K562 (cell line): ENCODE measurements around the gene ZNF385D. TPM values are rescaled to one million over a fixed set of nuclear protein-coding genes. Genes with fewer than 3 reads are reported as not detected.

ENCODE experiments used
- ATAC-seq: fragments of 200-7000 bp; cut with Tn5 transposase; 3 replicates; pipeline ENCODE4 v1.9.1; 2020; ENCODE audit warnings: moderate library complexity
- BruUV-seq: library from RNA; stranded (reverse); fragments of 400-500 nt; replicated peaks from 2 replicates; lab custom pipeline; 2021; lab: Mats Ljungman, UMichigan
- CTCF ChIA-PET: fragments of 300-600 bp; formaldehyde crosslinking; extraction: SDS; loops from one replicate; lab custom pipeline; 2021; ENCODE audit warnings: low intra/inter-chr PET ratio; lab: Yijun Ruan, JAX
- POLR2A ChIA-PET: fragments of 300-600, 350-650 bp; sonication (Branson Sonifier 250); formaldehyde crosslinking; extraction: SDS; loops from one replicate; lab custom pipeline; 2021; ENCODE audit warnings: antibody characterized with exemption, inconsistent platforms; lab: Yijun Ruan, JAX
- DNase-seq, 4 experiments: peaks; one replicate each; pipeline versions ENCODE4 v3.0.0 to v3.0.0-alpha.2; 2011 to 2018; ENCODE audit warnings: low spot score in 3 of 4, mixed read lengths in 3 of 4; ENCODE audit errors: extremely low read depth in 1 of 4
- FAIRE-seq: peaks from 2 replicates; lab custom pipeline; 2011; peaks lifted over from hg19 to GRCh38; lab: Jason Lieb, UNC
- H2AFZ ChIP-seq: 2 replicates; pipeline ENCODE4 v1.6.0; 2011; ENCODE audit warnings: low read depth, low read length, control low read depth, inconsistent platforms
- H3K27ac ChIP-seq: fragments of 200-600 bp; 3 replicates; pipeline ENCODE4 v1.8.0; 2011; ENCODE audit warnings: low read depth, mild to moderate bottlenecking, control low read depth, inconsistent platforms, low read length, moderate library complexity, mixed read lengths; ENCODE audit errors: extremely low read depth
- H3K27me3 ChIP-seq, 2 experiments: fragments of 300-600 bp in 1 of 2; 2 replicates in 1 of 2; 3 replicates in 1 of 2; pipeline versions ENCODE4 v1.6.0 to v1.8.0; 2011; ENCODE audit warnings: inconsistent platforms in 2 of 2, low read length in 2 of 2, mild to moderate bottlenecking in 1 of 2, mixed read lengths in 1 of 2, moderate library complexity in 1 of 2; ENCODE audit not compliant: control insufficient read depth in 2 of 2, insufficient read depth in 2 of 2
- H3K36me3 ChIP-seq: fragments of 300-600 bp; 3 replicates; pipeline ENCODE4 v1.8.0; 2011; ENCODE audit warnings: mild to moderate bottlenecking, low read length, inconsistent platforms; ENCODE audit not compliant: control insufficient read depth, insufficient read depth
- H3K4me1 ChIP-seq, 2 experiments: fragments of 200-600 bp in 1 of 2; replicated peaks in 1 of 2; 2 replicates in 1 of 2; 3 replicates in 1 of 2; pipeline versions ENCODE4 v1.5.1 to v1.8.0; 2011; ENCODE audit warnings: inconsistent platforms in 2 of 2, low read length in 2 of 2, mild to moderate bottlenecking in 1 of 2, mixed read lengths in 1 of 2, moderate library complexity in 1 of 2; ENCODE audit not compliant: control insufficient read depth in 2 of 2, insufficient read depth in 2 of 2
- H3K4me2 ChIP-seq: 2 replicates; pipeline ENCODE4 v1.6.1; 2011; ENCODE audit warnings: low read length, control low read depth, inconsistent platforms, mixed read lengths; ENCODE audit not compliant: insufficient read depth
- H3K4me3 ChIP-seq: fragments of 200-600 bp; sonication (generic), shearing (Covaris generic); 2 replicates; pipeline ENCODE4 v1.5.1; 2016; ENCODE audit warnings: control low read depth, inconsistent platforms
- H3K79me2 ChIP-seq: fragments of 200-600 bp; 3 replicates; pipeline ENCODE4 v1.8.0; 2011; ENCODE audit warnings: low read length, inconsistent platforms; ENCODE audit not compliant: control insufficient read depth, insufficient read depth
- H3K9ac ChIP-seq, 2 experiments: 2 replicates each; pipeline versions ENCODE4 v1.6.0 to v1.6.1; 2011; ENCODE audit warnings: low read depth in 2 of 2, low read length in 2 of 2, control low read depth in 1 of 2, inconsistent platforms in 1 of 2, mild to moderate bottlenecking in 1 of 2, mixed read lengths in 1 of 2; ENCODE audit not compliant: insufficient read depth in 1 of 2
- H3K9me1 ChIP-seq: one replicate; pipeline ENCODE4 v1.6.0; 2011; ENCODE audit warnings: inconsistent platforms, mild to moderate bottlenecking, low read length, moderate library complexity; ENCODE audit not compliant: control insufficient read depth, insufficient read depth
- H3K9me3 ChIP-seq: replicated peaks from 2 replicates; pipeline ENCODE4 v1.5.1; 2011; ENCODE audit warnings: low read depth, low read length, inconsistent platforms; ENCODE audit not compliant: control insufficient read depth, insufficient read depth
- H4K20me1 ChIP-seq: replicated peaks from 2 replicates; pipeline ENCODE4 v1.6.1; 2011; ENCODE audit warnings: low read length, inconsistent platforms, mixed read lengths; ENCODE audit not compliant: control insufficient read depth, insufficient read depth
- E2F3 ChIP-seq: fragments of 250-450 bp; sonication (Bioruptor Pico); IDR thresholded peaks from 2 replicates; pipeline ENCODE4 v1.4.0; 2020; ENCODE audit warnings: mild to moderate bottlenecking
- FOXP1 ChIP-seq: sonication (generic); formaldehyde crosslinking; IDR thresholded peaks from 2 replicates; pipeline ENCODE4 v1.8.0; 2022; ENCODE audit warnings: mild to moderate bottlenecking, missing genetic modification reagents
- FUS ChIP-seq: fragments of 200-400 bp; formaldehyde crosslinking; optimal IDR thresholded peaks from 2 replicates; pipeline ENCODE3; 2017; ENCODE audit warnings: low read depth, low read length
- GMEB1 ChIP-seq: fragments of 250-450 bp; sonication (Bioruptor Pico); IDR thresholded peaks from 2 replicates; pipeline ENCODE4 v1.4.0; 2020; ENCODE audit warnings: mild to moderate bottlenecking
- ILK ChIP-seq: fragments of 450-650 bp; IDR thresholded peaks from 2 replicates; pipeline ENCODE4 v1.6.1; 2016; ENCODE audit warnings: missing genetic modification characterization, low read depth, mild to moderate bottlenecking, missing compliant biosample characterization, moderate library complexity, borderline replicate concordance
- MCM5 ChIP-seq: fragments of 450-650 bp; IDR thresholded peaks from 2 replicates; pipeline ENCODE4 v1.6.1; 2016; ENCODE audit warnings: low read depth
- PYGO2 ChIP-seq: fragments of 450-650 bp; IDR thresholded peaks from 2 replicates; pipeline ENCODE4 v1.6.1; 2016; ENCODE audit warnings: mild to moderate bottlenecking, missing genetic modification characterization, moderate library complexity, missing compliant biosample characterization
- RCOR1 ChIP-seq, 2 experiments: IDR thresholded peaks; 2 replicates each; pipeline ENCODE4 v1.6.1; 2012; ENCODE audit warnings: low read depth in 2 of 2, low read length in 2 of 2, borderline replicate concordance in 1 of 2, improper control_type of control experiment in 1 of 2
- SNIP1 ChIP-seq: fragments of 450-650 bp; IDR thresholded peaks from 2 replicates; pipeline ENCODE4 v1.7.1; 2017; ENCODE audit warnings: low read depth, mild to moderate bottlenecking
- SP2 ChIP-seq: IDR thresholded peaks from 2 replicates; pipeline ENCODE4 v1.6.1; 2011; ENCODE audit warnings: mild to moderate bottlenecking, low read depth, low read length, moderate library complexity; ENCODE audit not compliant: poor library complexity, severe bottlenecking; ENCODE audit errors: extremely low read depth
- TFE3 ChIP-seq: fragments of 450-650 bp; formaldehyde crosslinking; IDR thresholded peaks from 2 replicates; pipeline ENCODE4 v1.4.0; 2020; ENCODE audit warnings: mild to moderate bottlenecking, mixed read lengths
- YBX1 ChIP-seq: fragments of 450-650 bp; IDR thresholded peaks from 2 replicates; pipeline ENCODE4 v1.7.1; 2016; ENCODE audit warnings: mild to moderate bottlenecking
- ZBTB17 ChIP-seq: fragments of 450-650 bp; formaldehyde crosslinking; IDR thresholded peaks from 2 replicates; pipeline ENCODE4 v1.4.0; 2020; ENCODE audit warnings: mild to moderate bottlenecking
- ZNF197 ChIP-seq: fragments of 200-800 bp; sonication (Bioruptor generic); IDR thresholded peaks from 2 replicates; pipeline ENCODE4 v1.6.1; 2016; ENCODE audit warnings: low read depth, missing genetic modification characterization, missing compliant biosample characterization
- ZNF408 ChIP-seq: fragments of 250-450 bp; sonication (Bioruptor Pico); IDR thresholded peaks from 2 replicates; pipeline ENCODE4 v1.4.0; 2020; ENCODE audit warnings: low read depth, mild to moderate bottlenecking, moderate library complexity
- WGBS: fragments of 100-300 bp; shearing (Covaris generic); methylation state at CpG from one replicate; pipeline ENCODE4 v1.1.6; 2016; ENCODE audit warnings: low coverage, mixed read lengths; ENCODE audit not compliant: insufficient coverage; ENCODE audit errors: missing lambda C conversion rate; 5-methylcytosine and 5-hydroxymethylcytosine counted together
- in situ Hi-C: fragments of 300-500 bp; cut with MboI; formaldehyde crosslinking; loops from 4 replicates; pipeline ENCODE4 v1.15.0; 2018; ENCODE audit warnings: inconsistent platforms, mixed read lengths
- intact Hi-C: fragments of 100-400 bp; cut with micrococcal nuclease; formaldehyde crosslinking; loops from 2 replicates; pipeline ENCODE4 v1.14.2; 2022
- polyA plus RNA-seq, 8 experiments: library from polyadenylated mRNA; depleted of rRNA in 4 of 8; stranded (reverse) in 5 of 8; unstranded in 3 of 8; fragments of >200 nt; fragmentation: Nextera tagmentation in 2 of 8; fragmentation: Illumina TruSeq in 1 of 8; extraction: Ambion mirVana in 2 of 8; extraction: Trizol in 1 of 8; gene quantifications; 2 replicates each; pipeline versions ENCODE4 v1.2.1 to v1.2.3, GENCODE V29; 2011 to 2014; ENCODE audit warnings: inconsistent platforms in 1 of 8, missing spikeins in 1 of 8
- total RNA-seq, 7 experiments: library from RNA; depleted of rRNA in 6 of 7; stranded (reverse); fragments of >200 nt in 6 of 7; fragmentation: Illumina TruSeq in 2 of 7; extraction: Trizol in 2 of 7; gene quantifications; 2 replicates each; pipeline versions ENCODE4 v1.2.1 to v1.2.3, GENCODE V29; 2011 to 2021; ENCODE audit warnings: low replicate concordance in 1 of 7

ZNF385D gene
- total and polyA plus RNA-seq, 9 of the 15 experiments (the other 6 are each of a cell fraction or from before 2014, with no cell fraction given) = 0.14 to 1.7 (median 0.51) TPM

GRCh38 chr3:21778715-21779114, 27.7 kb upstream of the ZNF385D start:
- in situ Hi-C loops = no loop called here
- Histone ChIP-seq H3K36me3 (no peaks in the 10 kb centered on the region), H3K4me3 (no peak overlapping the region), H3K9ac (no peak overlapping the region)
- ATAC-seq = no peak
- TF ChIP-seq RCOR1 (IDR thresholded peaks at IDR 0.05; ENCODE audit: borderline replicate concordance in 1 of 2, low read depth in 2 of 2, low read length in 2 of 2) = no peak
- TF ChIP-seq FUS = no peak
- no peak for TF ChIP-seq ZNF197 (CRISPR knock-in tag)
- TF ChIP-seq GMEB1 (CRISPR knock-in tag) = no peak
- TF ChIP-seq SNIP1 = no peak
- no peak for TF ChIP-seq E2F3 (CRISPR knock-in tag)
- TF ChIP-seq FOXP1 = no peak
- TF ChIP-seq ZBTB17 (CRISPR knock-in tag) = no peak
- no peak for TF ChIP-seq SP2
- no peak for TF ChIP-seq TFE3 (CRISPR knock-in tag)
- no peak for TF ChIP-seq ZNF408 (CRISPR knock-in tag)
- TF ChIP-seq YBX1 = no peak
- TF ChIP-seq ILK (tag) = no peak
- no peak for TF ChIP-seq PYGO2 (tag)
- no peak for TF ChIP-seq MCM5
- TF ChIP-seq, all 486 proteins: peak for 0
- Histone ChIP-seq H3K9me1 (no peaks in the 10 kb centered on the region), H3K79me2 (no peaks in the 10 kb centered on the region), H3K4me2 (no peak overlapping the region), H4K20me1 (no peaks in the 10 kb centered on the region), H3K4me1 (no peaks in the 10 kb centered on the region), H3K27me3 (no peaks in the 10 kb centered on the region), H2AFZ (no peak overlapping the region), H3K27ac (no peak overlapping the region), H3K9me3 (no peaks in the 10 kb centered on the region)
- FAIRE-seq (no peak), DNase-seq (no peak)
- WGBS = 0% methylated on average over 1 of the region's 1 CpG
- ChIA-PET CTCF (no interaction called here), POLR2A (no interaction called here)
- no TSS peak for BruUV-seq
- intact Hi-C loops = no loop called here
